Measurements from ENCODE around the gene SFN. TPM values are rescaled to one million over a fixed set of nuclear protein-coding genes. Genes with fewer than 3 reads are reported as not detected.

The SFN gene
- total and polyA plus RNA-seq, 2 donors (not counting 3 experiments of a cell fraction or from before 2014, with no cell fraction given) = 0.08 to 0.33 TPM

- H3K79me2 ChIP-seq (ENCODE audit: control insufficient read depth, insufficient read depth, low read length) = no peaks in the 10 kb centered on the region
- H3K4me2 ChIP-seq (ENCODE audit: insufficient read depth, low read length) = no peak overlapping the region
- no peak overlapping the region for H2AFZ ChIP-seq (ENCODE audit: low read depth, low read length)
- BruUV-seq (replicated peaks) = no TSS peak
- DNase-seq (ENCODE audit: low read depth, low spot score) = no peak
- no peaks in the 10 kb centered on the region for H3K4me1 ChIP-seq (ENCODE audit: control insufficient read depth, extremely low read depth, insufficient read depth, low read length)
- POLR2A ChIA-PET = no interaction called here
- intact Hi-C loops (cut with micrococcal nuclease) (no loop called here), dilution Hi-C loops (cut with MboI; ENCODE audit: extremely low pct_ligation_motif_present, low sequenced_read_pairs) (no loop called here)
- no peaks in the 10 kb centered on the region for H3K9me1 ChIP-seq (replicated peaks; ENCODE audit: control insufficient read depth, extremely low read depth, insufficient read depth, low read length)
- H3K9me3 ChIP-seq (replicated peaks; ENCODE audit: control insufficient read depth, insufficient read depth, low read length) = no peaks in the 10 kb centered on the region
- no peaks in the 10 kb centered on the region for H3K27me3 ChIP-seq (ENCODE audit: control insufficient read depth in 2 of 2, insufficient read depth in 2 of 2, low read length in 2 of 2)
- CTCF ChIA-PET = interaction anchor here (0.9 to 4.5 kb wide), 8 partner anchors 9 to 260 kb away, joined by 3 to 21 read pairs (median 4); no protein-coding TSS in a partner anchor
- H3K27ac ChIP-seq (ENCODE audit: insufficient read depth, low read depth, low read length) = no peak overlapping the region
- no peak overlapping the region for H3K4me3 ChIP-seq (replicated peaks in 1 of 3; ENCODE audit: insufficient read depth in 1 of 3, low read depth in 1 of 3, low read length in 3 of 3)
- H3K9ac ChIP-seq (replicated peaks; ENCODE audit: extremely low read depth, insufficient read depth, low read length) = no peak overlapping the region
- no peak for TF ChIP-seq POLR2A (IDR thresholded peaks at IDR 0.05; ENCODE audit: low read depth, low read length)
- no peak for TF ChIP-seq GATA2 (IDR thresholded peaks at IDR 0.05; ENCODE audit: insufficient read depth, insufficient read length, low read depth, low read length)
- no peak for TF ChIP-seq FOS (IDR thresholded peaks at IDR 0.05; ENCODE audit: borderline replicate concordance, insufficient read depth, low read length)
- no peak for TF ChIP-seq POLR2AphosphoS5 (IDR thresholded peaks at IDR 0.05; ENCODE audit: insufficient read depth, low read depth, low read length)
- TF ChIP-seq JUN (IDR thresholded peaks at IDR 0.05; ENCODE audit: borderline replicate concordance, insufficient read depth, insufficient read length, low read depth) = no peak
- peaks cover 4 to 13% of the 10 kb centered on the region in 2 experiments for H3K36me3 ChIP-seq (ENCODE audit: control insufficient read depth in 2 of 2, extremely low read depth in 1 of 2, insufficient read depth in 2 of 2, low read length in 2 of 2)
- FAIRE-seq = no peak
- H4K20me1 ChIP-seq (replicated peaks; ENCODE audit: control insufficient read depth, extremely low read depth, insufficient read depth, low read length) = no peaks in the 10 kb centered on the region
These were observed 4.8 kb upstream of the SFN start for GRCh38 chr1:26858160-26858559.

GRCh38 chr1:26858891-26859640, 3.9 kb upstream of the SFN start:
- H3K4me3 ChIP-seq (replicated peaks in 1 of 3; ENCODE audit: insufficient read depth in 1 of 3, low read depth in 1 of 3, low read length in 3 of 3) = no peak overlapping the region
- peaks cover under 1% of the 10 kb centered on the region for H3K4me1 ChIP-seq (ENCODE audit: control insufficient read depth, extremely low read depth, insufficient read depth, low read length)
- peaks cover under 1 to 8% of the 10 kb centered on the region in 2 experiments for H3K36me3 ChIP-seq (ENCODE audit: control insufficient read depth in 2 of 2, extremely low read depth in 1 of 2, insufficient read depth in 2 of 2, low read length in 2 of 2)
- H3K27me3 ChIP-seq (ENCODE audit: control insufficient read depth in 2 of 2, insufficient read depth in 2 of 2, low read length in 2 of 2) = no peaks in the 10 kb centered on the region
- no peaks in the 10 kb centered on the region for H3K9me1 ChIP-seq (replicated peaks; ENCODE audit: control insufficient read depth, extremely low read depth, insufficient read depth, low read length)
- no peaks in the 10 kb centered on the region for H4K20me1 ChIP-seq (replicated peaks; ENCODE audit: control insufficient read depth, extremely low read depth, insufficient read depth, low read length)
- no peak overlapping the region for H3K4me2 ChIP-seq (ENCODE audit: insufficient read depth, low read length)
- DNase-seq (ENCODE audit: low read depth, low spot score) (no peak), FAIRE-seq (no peak)
- dilution Hi-C loops (cut with MboI; ENCODE audit: extremely low pct_ligation_motif_present, low sequenced_read_pairs) = no loop called here
- BruUV-seq (replicated peaks) = no TSS peak
- intact Hi-C loops (cut with micrococcal nuclease) = no loop called here
- no peak overlapping the region for H3K27ac ChIP-seq (ENCODE audit: insufficient read depth, low read depth, low read length)
- ChIA-PET CTCF (interaction anchor here (0.9 to 4.5 kb wide), 10 partner anchors 9 to 260 kb away, joined by 3 to 21 read pairs (median 4); no protein-coding TSS in a partner anchor), POLR2A (interaction anchor here (1.2 kb wide), 1 partner anchor 9 kb away, joined by 5 read pairs; no protein-coding TSS in a partner anchor)
- H3K9ac ChIP-seq (replicated peaks; ENCODE audit: extremely low read depth, insufficient read depth, low read length) = no peak overlapping the region
- TF ChIP-seq MAX (IDR thresholded peaks at IDR 0.05; ENCODE audit: insufficient read depth, insufficient read length) = no peak
- no peak for TF ChIP-seq GATA2 (IDR thresholded peaks at IDR 0.05; ENCODE audit: insufficient read depth, insufficient read length, low read depth, low read length)
- TF ChIP-seq POLR2AphosphoS5 (IDR thresholded peaks at IDR 0.05; ENCODE audit: insufficient read depth, low read depth, low read length) = no peak
- no peak for TF ChIP-seq MYC (IDR thresholded peaks at IDR 0.05; ENCODE audit: low read depth, low read length)
- TF ChIP-seq EZH2 (IDR thresholded peaks at IDR 0.05; ENCODE audit: borderline replicate concordance, low read depth, low read length, severe bottlenecking) = no peak
- TF ChIP-seq POLR2A (IDR thresholded peaks at IDR 0.05; ENCODE audit: low read depth, low read length) = no peak
- no peak for TF ChIP-seq JUN (IDR thresholded peaks at IDR 0.05; ENCODE audit: borderline replicate concordance, insufficient read depth, insufficient read length, low read depth)
- TF ChIP-seq CTCF (IDR thresholded peaks at IDR 0.05; ENCODE audit: extremely low read depth in 1 of 2, insufficient read depth in 1 of 2, low read depth in 1 of 2, low read length in 2 of 2) = no peak
- TF ChIP-seq FOS (IDR thresholded peaks at IDR 0.05; ENCODE audit: borderline replicate concordance, insufficient read depth, low read length) = no peak
- H3K79me2 ChIP-seq (ENCODE audit: control insufficient read depth, insufficient read depth, low read length) = no peaks in the 10 kb centered on the region
- no peak overlapping the region for H2AFZ ChIP-seq (ENCODE audit: low read depth, low read length)
- H3K9me3 ChIP-seq (replicated peaks; ENCODE audit: control insufficient read depth, insufficient read depth, low read length) = no peaks in the 10 kb centered on the region
